NCI-H1436 (cell line): ENCODE results near the gene SLC22A1.
A peak's percentile ranks its signal among the peaks of the same experiment; 100 is the strongest.
"Not testable (repeated sequence)": the region's sequence is repeated elsewhere in the genome, so short reads cannot be mapped to it uniquely, and the experiment has no call there.

Experiments used
- DNase-seq: peaks from one replicate; lab custom pipeline; 2025; lab: John Stamatoyannopoulos, UW

The SLC22A1 gene

DNA sequence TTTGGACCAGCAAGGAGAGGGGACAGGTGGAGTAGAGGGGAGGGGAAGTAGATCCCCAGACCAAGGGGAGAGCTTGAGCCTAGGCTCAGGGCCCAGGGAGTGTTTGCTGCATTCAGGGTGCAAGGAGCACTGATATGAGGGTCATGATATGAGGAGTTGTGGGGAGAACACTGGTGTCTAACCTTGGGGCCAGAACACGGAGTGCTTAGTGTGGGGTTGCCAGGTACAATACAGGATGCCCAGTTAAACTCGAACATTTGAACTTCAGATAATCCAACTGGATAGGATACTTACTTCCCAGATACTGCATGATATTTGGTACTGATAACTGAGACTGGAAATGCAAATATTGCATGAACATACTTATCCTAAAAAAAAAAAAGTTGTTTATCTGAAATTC is 2.4 kb downstream of the SLC22A1 start:
- DNase-seq, result no peak

DNA sequence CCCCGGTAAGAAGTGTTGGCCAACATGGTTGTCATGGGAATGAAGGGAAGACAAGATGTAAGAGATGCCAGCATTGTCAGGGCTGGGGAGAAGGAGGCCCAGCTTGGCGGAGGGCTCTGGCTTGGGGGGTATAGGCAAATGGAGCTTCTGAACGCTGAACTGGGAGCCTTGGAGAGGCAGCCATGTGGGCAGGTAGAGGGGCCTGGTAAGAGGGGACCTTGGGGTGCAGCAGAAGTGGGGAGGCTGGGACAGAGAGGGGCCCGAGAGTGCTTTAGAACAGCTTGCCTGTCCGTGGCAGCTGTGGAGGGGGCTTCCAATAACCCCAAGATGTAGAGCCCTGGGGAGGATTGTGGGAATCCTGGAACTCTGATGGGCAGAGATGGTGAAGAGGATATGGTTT is 3.0 kb downstream of the SLC22A1 start:
- no peak for DNase-seq

DNA sequence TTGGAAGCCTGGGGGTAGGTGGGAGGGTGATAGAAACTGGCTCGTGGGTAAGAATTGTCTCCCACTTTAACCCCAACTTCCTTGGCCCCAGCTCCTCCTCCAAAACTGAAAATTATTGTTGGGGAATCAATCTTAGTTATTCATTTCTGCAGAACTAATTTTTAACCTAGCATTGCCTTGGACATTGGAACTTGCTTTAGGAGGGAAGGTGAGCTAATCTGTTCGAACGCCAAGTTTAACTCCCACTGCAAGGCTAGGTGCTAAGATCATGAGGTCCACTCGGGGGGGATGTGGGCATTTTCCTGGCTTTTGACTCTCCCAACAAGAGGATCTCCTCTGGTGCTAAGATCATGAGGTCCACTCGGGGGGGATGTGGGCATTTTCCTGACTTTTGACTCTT is 3.5 kb downstream of the SLC22A1 start:
- DNase-seq, result not testable (repeated sequence)

DNA sequence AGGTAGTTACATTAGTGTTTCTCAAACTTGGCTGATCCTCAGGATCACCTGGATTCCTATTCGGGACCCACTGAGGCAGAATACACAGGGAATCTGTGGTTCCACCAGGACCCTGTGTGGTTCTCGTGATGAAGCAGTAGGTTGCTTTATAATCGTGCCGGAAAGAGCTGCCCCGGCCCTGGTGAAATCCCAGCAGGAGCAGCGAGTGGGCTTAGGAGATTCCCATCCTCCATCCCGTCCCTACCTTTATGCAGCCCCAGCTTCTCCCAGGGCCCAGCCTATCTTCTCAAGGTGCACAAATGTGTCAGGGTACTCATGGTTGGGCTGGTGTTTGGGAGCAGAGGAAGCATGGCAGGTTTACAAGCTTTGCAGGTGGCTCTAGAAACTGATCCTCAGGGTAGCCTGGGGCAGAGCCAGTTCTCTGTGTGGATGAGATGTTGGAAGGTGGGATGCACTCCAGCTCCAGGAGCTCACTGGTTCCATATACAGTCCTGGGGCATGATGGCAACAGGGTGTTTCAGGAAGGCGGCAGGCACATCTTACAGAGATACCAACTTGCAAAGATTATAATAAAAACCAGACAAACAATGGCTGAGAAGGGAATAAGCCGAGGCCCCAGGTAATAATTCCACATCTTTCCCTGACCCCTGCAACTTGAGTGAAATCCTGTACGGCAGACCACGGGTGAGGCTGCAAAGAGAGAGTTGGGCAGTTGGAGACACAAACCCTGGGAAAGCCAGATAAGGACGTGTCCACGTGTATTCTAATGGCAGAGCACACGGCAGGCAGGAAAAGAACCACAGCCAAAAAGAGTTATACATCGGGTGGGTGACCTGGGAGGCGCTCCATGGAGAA is 5.9 kb downstream of the SLC22A1 start:
- DNase-seq, result no peak

DNA sequence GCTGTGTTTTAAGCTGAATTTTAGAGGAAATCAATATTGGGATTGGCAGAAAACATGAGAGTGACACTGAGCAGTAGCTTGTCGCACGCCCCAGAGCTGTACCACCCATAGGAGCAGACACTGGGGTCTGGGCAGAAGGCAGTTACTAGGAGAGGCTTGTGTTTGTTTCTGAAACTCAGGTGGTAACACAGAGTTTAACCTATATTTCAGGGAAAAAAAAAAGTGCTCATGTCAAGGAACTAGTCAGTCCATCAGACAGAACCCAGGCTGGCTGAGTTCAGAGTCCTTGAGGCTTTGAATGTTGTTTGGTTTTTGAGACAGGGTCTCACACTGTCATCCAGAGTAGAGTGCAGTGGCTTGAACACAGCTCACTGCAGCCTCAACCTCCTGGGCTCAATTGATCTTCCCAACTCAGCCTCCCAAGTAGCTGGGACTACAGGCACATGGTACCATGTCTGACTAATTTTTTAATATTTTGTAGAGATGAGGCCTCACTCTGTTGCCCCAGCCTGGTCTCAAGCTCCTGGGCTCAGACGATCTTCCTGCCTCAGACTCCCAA is 6.6 kb downstream of the SLC22A1 start:
- no peak for DNase-seq

DNA sequence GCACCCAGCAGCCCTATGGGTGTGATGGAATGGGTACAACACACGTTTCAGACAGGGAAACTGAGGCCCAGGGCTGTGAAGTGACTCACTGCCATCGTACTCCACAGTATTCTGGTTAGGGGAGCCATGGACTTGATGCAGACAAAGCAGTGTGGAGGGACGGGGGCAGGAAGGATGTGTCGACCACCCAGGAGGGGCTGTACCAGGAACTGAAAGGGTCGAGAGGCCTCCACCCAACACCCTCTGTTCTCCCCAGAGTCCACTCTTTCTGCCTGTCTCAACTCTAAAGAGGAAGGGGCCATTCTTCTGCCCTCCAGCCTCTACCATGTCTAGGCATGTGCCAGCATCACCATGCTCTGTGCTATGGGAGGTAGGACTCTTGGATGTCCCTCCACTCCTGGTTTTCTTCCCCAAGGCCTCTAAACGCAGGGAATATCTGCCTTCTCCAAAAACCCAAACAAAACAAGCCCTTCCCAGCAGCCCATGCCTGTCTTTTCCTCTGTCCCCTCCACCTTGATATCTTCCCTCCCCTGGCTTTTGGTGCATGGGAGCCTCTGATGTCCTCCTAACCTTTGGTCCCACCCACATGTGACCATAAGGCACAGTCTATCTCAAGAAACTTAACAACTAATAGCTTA is 7.4 kb downstream of the SLC22A1 start:
- no peak for DNase-seq

DNA sequence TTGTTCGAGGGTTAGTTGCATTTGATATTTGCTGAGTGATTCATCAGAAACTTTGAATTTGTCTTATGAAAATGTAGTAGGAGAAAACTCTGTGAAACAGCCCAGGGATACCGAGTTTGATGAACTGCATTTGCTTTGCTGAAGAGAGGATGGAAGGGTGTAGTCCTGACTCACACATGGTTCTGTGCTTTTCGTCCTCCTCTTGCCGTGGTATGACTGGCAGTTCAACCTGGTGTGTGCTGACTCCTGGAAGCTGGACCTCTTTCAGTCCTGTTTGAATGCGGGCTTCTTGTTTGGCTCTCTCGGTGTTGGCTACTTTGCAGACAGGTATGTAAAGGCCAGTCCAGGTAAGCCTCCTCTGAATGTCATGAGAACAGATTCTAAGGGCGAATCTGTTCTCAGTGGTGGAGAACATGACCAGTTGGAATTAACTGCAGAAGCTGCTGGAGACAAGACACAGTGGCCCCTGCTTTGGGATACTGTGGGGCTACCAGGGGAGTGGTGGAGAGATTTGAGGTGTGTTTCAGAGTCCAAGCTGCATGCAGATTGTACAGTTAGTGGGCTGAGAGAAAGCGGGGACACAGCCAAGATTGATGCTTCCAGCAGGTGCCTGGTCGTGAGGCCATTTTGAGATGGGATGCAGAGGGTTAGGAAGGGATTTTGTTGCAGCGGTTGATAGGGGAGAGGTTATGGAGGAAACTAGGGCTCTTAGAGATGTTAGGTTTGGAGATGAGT is 8.4 kb downstream of the SLC22A1 start:
- DNase-seq, result no peak

DNA sequence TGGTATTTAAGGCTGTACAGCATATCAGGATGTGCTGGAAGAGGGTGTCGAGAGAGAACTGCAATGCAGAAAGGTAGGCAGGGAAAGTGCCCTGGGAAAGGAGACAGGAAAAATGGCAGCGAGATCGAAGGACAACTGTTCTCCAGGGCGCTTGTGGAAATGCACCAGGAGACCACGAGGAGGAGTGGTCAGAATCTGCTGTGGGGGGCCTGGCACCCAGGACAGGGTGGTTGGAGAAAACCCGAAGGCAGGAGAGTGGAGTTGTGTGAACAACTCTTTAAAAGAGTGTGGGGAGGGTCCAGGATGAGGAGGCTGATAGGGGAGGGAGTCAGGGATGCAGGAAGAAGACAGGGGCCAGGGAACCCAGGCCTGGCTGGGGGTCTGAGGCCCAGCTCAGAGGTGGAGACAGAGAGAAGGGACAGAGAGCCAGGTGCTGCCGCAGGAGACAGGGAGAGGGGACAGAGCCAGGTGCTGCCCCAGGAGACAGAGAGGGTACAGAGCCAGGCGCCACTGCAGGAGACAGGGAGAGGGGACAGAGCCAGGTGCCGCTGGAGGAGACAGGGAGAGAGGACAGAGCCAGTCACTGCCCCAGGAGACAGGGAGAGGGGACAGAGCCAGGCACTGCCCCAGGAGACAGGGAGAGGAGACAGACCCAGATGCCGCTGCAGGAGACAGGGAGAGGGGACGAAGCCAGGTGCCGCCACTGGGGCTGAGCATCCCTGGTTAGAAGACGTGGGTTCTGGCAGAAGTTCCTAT is 9.3 kb downstream of the SLC22A1 start:
- DNase-seq, result no peak

DNA sequence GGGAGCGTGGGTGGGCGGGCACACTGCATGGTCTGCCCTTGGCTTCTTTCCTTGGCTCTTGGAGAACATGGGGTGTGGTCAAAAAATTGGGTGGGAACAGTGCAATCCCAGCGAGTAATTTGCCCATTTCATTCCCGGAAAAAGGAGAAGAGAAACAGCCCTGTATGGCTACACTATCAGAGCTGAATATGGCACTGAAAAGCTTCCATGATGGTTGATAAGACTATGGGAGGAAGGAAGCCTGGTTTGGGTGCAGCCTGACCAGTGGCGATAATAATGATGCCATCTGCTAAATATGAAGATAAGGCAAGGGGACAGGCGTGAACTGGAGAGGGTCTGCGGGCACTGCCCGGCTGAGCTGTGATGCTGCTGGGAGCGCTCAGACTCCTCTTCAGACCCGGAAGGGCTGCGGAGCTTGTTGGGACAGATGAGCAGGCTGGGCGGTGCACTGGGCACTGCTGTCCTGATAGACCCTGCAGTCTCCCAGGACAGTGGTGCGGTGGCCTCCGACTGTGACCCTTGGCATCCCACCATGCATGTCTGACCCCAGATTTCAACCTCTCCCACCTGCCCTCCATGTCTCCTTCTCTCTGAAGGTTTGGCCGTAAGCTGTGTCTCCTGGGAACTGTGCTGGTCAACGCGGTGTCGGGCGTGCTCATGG is 10.2 kb downstream of the SLC22A1 start:
- DNase-seq, result no peak

DNA sequence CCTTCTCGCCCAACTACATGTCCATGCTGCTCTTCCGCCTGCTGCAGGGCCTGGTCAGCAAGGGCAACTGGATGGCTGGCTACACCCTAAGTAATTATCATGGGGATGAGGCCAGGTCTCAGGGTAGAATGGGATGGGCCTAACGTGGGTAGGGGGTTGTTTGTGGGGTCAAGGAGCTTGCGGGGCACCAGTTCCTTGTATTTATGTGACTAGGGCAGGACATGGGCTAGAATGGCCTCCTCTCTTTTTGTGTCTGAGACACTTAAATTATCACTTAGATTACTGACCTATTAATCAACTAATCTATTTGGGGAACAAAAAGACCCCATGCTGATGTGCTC is 10.7 kb downstream of the SLC22A1 start:
- DNase-seq, result no peak

DNA sequence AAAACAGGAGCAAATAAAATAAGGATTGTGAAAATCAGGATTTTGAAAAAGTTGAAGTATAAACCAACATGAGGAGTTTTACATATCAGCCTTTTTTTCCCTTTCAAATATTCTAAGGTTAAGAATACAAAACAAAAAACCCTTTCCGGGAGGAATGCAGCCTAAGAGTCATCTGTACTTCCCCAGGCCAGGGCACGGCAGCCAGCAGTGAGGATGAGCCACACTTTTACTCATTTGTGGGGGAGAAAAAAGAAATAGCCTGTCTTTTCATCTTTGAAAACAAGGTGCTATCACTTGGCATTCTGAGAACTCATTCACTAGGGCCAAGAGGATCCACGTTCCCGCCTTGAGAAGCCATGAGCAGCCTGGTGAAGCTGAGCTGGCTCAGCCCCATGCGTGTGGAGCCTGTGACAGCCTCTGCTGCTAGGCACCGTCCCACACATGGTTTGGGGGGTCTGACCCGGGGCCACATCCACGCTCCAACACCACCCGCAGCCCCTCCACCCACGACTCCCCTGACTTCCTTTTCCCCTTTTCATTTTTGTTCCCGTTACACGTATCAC is 11.2 kb downstream of the SLC22A1 start:
- no peak for DNase-seq

DNA sequence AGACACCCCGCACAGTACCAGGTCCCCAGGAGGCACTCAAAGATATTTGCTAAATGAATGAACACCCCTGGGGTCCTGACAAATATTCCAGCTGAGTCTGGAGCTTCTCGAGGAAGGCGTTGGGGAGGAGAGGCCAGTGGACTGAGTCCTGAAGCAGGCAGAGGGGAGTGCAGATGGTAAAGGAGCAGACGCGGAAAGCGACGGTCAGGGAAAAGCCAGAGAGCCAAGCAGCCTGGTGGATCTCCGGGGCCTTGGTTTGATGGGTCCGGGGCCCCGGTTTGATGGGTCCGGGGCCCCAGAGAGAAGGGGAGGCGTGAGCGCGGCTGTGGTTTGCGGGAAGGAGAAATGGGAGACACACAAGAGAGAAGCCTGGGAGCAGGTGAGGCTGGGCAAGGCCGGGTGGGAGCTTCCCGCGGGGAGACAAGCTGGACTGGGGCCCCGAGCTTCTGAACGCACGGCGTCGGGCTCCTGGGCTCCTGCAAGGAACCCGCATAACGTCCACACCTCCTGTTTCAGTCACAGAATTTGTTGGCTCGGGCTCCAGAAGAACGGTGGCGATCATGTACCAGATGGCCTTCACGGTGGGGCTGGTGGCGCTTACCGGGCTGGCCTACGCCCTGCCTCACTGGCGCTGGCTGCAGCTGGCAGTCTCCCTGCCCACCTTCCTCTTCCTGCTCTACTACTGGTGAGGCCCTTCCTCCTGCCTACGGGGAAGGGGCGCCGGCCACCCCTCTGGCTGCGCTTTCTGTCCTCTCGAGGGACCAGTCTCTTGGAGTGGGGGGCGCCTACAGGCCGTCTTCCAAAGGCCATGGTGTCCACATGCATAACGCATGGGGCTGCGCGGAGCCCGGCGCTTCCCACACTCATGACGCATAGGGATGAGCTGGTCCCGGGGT is 12.1 kb downstream of the SLC22A1 start:
- no peak for DNase-seq

DNA sequence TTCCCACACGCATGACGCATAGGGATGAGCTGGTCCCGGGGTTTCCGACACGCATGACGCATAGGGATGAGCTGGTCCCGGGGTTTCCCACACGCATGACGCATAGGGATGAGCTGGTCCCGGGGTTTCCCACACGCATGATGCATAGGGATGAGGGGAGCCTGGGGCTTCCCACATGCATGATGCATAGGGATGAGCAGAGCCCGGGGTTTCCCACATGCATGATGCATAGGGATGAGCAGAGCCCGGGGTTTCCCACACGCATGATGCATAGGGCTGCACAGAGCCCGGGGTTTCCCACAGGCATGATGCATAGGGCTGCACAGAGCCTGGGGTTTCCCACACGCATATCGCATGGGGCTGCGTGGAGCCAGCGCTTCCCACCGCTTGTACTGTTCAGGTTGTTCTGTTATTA is 12.7 kb downstream of the SLC22A1 start:
- DNase-seq, result not testable (repeated sequence)

DNA sequence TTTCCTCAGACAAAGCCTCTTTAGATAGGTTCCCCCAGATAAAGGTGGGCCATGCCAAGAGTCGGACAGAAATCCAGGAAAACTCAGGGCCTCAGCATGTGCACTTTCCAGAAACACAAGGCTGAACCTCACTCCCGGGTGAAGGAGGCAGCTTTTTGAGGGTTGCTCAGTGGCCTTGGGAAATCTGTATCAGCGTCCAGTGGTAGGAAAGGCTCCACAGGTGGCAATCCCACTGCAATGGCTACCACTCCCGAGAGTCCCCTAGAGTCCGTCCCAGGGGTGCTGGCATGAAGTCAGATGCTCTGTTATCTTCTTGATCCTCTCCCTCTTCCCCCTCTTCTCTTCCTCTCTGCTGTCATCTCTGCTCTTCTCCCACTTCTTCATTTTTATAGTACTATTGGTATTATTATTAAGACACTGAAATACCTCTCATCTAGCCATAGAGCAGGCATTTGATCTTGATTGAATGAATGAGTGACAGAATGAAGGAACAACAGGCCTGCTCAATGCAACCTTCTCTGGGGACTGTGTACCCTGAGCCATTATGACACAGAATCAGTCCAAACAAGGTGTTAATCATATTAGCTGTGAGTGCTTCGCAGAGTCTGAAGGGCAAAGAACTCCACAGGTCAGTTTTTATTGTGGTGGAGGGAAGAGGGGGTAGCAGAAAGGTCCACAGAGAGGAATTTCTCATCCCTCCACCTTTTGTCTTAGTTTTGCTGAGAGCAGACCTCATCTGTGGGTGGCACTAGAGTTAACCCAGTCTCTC is 13.3 kb downstream of the SLC22A1 start:
- DNase-seq, result no peak

DNA sequence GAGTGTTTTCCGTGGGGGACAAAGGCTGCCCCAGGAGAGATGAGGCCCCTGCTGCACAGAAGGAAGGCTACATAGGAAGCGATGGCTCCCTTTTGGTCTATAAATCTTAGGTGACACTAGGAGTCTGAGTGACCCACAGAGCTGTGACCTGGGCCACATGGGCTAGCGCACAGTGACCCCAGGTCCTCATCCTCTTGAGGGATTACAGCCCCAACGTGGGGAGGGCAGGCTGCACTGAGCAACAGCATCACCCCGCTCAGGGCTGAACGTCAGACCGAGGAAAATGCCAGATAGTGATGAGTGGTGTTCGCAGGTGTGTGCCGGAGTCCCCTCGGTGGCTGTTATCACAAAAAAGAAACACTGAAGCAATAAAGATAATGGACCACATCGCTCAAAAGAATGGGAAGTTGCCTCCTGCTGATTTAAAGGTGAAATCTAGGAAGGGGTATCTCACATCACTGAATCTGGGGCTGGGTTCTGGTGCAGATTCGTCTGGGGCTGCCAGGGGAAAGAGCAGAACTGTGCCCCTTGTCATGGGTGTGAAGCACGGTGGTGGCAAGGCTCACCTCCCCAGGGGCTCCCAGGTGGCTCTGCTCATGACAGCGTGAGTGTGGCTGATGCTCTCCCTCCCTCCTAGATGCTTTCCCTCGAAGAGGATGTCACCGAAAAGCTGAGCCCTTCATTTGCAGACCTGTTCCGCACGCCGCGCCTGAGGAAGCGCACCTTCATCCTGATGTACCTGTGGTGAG is 14.5 kb downstream of the SLC22A1 start:
- no peak for DNase-seq

DNA sequence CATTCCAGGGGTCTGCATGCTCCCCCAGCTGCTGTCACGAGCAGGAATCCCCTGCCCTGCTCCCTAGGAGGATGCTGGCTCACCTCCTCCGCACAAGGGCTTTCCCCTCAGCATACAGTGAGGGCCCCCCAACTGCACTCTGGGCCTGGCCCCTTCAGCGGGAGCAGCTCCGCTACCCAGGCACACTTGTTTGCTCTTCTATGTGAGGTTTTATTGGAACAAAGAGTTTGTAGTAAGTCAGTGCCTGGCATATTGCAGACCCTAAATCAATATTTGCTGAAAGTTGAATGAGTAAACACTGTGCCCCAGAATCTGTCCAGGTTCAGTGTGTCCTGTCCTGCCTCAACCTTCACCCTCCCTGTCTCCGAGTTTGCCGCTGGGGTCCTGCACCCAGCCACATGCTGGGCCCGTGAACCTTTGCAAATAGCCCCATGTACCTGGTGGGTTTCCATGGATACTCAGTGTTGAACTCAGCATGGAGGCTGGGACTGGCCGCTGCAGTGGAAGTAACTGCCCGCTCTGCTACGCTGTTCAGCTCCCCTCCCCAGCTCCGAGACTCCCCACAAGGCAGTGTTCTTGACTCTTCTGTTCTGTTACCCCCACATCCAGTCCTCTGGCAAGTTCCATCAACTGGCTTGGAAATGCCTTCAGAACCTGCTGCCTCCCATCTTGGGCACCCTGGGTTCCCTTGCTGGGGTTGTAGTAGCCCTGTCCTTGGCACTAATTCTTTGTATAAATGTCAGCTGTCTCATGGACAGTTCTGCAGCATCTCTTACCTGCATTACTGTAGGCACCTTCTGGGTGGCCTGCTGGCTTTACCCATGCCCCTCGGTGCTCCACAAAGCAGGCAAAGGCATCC is 15.7 kb downstream of the SLC22A1 start:
- no peak for DNase-seq

DNA sequence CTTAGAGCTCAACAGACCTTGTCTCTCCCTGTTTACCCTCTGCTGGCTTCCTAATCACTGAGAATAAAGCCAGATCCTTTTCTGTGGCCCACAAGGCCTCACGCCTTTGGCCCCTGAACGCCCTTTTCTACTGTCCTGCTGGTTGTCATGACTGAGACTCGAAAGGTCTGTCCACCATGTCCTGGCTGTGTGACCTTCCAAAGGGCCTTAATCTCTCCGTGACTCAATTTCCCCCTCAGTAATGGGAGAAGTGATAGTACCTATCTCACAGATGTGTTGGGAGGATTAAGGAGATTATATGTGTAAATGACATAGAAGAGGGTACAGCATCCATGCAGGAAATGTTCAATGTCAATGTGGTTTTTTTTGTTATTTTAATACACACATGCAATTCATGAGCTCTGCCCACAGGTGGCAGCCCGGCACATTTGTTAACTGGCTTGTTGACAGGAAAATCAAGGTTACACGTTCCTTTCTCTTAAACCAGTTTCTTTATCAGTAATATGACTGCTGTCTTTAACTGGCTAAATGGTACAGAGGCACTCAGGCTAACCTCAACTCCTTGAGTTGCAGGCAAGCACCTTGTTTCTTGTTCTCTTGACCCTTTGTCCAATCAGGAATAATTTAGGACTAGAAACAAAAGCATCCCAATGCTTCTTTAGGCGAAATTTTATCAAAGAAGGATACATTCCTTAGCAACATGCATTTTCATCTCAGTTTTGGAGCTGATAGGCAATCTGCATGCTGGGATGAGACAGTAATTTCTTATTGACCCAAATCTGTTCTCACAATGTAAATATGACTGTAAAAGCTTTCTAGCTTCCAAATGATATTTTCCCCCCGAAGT is 16.6 kb downstream of the SLC22A1 start:
- peak; percentile 20 for DNase-seq
